Left ventricle myocardium superior (tissue), 1 donor: ENCODE data around the gene INTS1. TPM values are rescaled to one million over a fixed set of nuclear protein-coding genes. Genes with fewer than 3 reads are reported as not detected.
A peak's percentile ranks its signal among the peaks of the same experiment; 100 is the strongest.

Experiments
- ATAC-seq: fragments of 200-7000 bp; cut with Tn5 transposase; one replicate; pipeline ENCODE4 v1.9.1; 2020; ENCODE audit warnings: mild to moderate bottlenecking, moderate library complexity
- DNase-seq: peaks from one replicate; pipeline ENCODE4 v3.0.0-alpha.2; 2020
- intact Hi-C: fragments of 100-400 bp; cut with micrococcal nuclease; formaldehyde crosslinking; loops from one replicate; pipeline ENCODE4 v1.11.0; 2022
- total RNA-seq: library from RNA; stranded (reverse); fragmentation: NEBNext Ultra II Directional; extraction: Animal tissue kit (Norgen Biotek cat#: 25700); gene quantifications from one replicate; pipeline ENCODE4 v1.2.1, GENCODE V29; 2021
- donor health status: DM: no; HTN: yes; CAD: no; lungs with severe emphysema.

INTS1 gene
- total RNA-seq, 1 donor from 2014 or later = 32.0 TPM

DNA sequence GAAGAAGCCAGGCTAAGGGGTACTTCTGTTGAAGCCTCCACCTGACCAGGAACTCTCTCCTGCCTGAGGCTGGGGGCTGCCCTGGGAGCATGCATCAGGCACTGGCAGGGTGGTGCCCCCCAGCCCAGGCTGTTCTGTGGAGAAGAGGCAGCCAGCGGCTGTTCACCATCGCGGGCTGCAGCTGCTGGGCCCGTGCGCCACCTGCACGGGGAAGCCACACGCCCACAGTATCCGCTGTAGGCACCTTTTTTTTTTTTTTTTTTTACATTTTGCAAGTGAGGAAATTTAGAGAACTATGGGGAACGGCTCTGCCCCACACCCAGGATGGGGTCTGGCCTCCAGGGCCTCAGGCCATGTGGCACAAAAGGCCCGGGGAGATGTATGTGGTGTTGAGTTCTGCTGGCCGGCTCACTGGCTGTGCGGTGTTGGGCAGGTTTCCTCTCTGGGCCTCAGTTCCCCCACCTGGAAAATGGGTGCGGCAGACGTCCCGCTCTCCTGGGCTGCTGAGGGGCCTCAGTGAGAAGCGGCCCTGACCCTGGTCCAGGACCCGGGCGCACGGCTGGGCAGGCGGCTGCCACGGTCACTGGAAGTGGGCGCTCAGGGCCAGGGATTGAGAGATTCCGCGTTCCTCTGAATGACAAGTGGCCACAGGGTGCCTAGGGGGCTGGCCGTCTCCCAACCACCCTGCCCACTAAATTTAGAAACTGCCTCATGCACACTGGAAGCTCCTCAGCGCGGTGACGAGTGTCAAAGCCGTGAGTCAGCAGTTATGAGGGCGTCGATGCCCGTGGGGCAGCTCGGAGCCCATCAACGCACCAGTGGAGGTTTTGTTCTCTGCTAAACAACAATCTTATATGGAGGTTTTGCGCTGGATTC, 8.8 kb upstream of the INTS1 start:
- ATAC-seq (peak; percentile 93), DNase-seq (peak; percentile 89)
- intact Hi-C loops = no loop called here

DNA sequence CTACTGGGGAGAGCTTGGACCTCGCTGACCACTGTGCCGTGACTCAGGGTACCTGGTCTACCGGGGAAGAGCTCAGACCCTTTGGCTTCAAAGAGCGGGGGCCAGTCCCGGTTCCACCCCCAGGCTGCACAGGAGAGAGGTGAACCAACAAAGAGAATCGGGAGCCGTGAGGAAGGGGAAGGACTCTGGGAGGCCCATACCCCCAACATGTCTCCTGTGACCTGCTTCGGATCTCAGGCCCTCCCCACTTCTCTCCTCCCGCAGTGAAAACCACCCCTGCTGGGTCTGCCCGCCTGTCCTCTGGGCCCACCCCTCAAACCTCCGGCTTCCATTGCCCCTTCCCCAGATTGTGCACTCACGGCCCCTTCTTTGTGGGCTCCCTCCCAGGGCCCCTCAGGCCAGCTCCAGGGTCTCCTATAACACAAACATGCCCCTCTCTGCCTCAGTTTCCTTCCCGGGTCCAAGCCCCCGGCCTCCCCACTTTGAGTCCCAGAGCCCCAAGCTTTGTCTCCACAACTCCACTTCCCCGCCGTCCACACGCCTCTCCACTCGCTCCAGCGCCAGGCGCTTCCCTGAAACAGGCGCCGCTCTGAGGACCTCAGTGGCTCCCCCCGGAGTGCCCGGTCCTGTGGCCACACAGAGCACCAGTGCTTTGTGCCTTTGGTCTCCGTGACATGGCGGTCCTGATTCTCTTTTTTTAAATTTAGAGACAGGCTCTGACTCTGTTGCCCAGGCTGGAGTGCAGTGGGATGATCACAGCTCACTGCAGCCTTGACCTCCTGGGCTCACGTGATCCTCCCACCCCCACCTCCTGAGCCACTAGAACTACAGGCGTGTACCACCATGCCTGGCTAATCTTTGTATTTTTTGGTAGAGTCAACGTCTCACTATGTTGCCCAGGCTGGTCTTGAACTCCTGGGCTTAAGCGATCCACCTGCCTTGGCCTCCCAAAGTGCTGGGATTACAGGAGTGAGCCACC, 7.5 kb upstream of the INTS1 start:
- intact Hi-C loops = no loop called here
- no peak for DNase-seq
- ATAC-seq = no peak

DNA sequence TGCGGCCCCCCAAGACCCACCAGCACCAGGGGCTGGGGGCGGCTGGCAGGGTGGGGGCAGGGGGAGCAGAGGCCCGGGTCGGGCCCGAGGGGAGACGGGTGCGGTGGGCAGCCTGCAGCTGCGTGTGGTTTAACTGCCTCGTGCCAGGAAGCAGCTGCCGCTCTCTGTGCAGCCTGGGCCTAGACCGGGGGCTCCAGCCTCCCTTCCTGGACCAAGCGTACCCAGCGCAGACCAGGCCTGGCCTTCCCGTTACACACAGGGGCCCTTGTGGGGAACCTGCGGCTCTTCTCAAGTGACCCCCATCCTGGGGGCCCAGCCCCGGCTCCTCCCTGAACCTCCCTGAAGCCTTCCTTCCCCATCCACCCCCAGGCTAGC, 6.6 kb upstream of the INTS1 start:
- DNase-seq = no peak

DNA sequence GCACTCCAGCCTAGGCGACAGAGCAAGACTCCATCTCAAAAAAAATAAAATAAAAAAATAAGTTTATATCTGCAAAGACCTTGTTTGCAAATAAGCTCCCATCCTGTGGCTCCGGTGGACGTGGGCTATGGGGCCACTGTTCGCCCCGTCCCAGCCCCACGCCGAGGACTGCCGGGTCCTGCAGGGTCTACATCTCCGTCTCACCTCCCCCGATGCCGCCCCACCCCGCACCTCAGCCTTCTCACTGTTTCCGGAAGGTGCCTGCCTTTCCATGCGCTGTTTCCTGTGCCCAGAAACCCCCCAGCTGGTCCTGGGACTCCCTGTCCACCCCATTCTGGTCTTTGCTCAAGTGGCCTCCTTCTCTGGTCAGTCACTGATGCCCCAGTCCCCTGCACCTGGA, 5.0 kb upstream of the INTS1 start:
- intact Hi-C loops = no loop called here
- DNase-seq (no peak), ATAC-seq (no peak)

More for the DNA sequence above, 6.6 kb upstream of the INTS1 start:
- no peak for ATAC-seq
- intact Hi-C loops = no loop called here

DNA sequence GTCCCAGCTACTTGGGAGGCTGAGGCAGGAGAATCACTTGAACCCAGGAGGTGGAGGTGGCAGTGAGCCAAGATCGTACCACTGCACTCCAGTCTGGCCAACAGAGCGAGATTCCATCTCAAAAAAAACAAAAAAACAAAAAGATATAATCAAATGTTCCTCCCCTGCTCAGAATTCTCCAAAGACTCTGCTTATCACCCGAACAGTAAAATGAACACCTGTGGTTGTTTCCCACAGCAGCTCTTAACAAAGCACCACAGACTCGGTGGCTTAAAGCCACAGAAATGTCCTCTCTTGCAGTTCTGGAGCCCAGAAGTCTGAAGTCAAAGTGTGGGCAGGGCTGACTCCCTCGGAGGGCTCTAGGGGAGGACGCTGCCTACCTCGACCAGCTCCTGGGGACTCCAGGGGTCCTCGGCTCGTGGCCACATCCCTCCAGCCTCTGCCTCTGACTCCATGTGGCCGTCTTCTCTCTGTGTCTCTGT, 4.1 kb upstream of the INTS1 start:
- ATAC-seq (no peak), DNase-seq (no peak)
- intact Hi-C loops = no loop called here

DNA sequence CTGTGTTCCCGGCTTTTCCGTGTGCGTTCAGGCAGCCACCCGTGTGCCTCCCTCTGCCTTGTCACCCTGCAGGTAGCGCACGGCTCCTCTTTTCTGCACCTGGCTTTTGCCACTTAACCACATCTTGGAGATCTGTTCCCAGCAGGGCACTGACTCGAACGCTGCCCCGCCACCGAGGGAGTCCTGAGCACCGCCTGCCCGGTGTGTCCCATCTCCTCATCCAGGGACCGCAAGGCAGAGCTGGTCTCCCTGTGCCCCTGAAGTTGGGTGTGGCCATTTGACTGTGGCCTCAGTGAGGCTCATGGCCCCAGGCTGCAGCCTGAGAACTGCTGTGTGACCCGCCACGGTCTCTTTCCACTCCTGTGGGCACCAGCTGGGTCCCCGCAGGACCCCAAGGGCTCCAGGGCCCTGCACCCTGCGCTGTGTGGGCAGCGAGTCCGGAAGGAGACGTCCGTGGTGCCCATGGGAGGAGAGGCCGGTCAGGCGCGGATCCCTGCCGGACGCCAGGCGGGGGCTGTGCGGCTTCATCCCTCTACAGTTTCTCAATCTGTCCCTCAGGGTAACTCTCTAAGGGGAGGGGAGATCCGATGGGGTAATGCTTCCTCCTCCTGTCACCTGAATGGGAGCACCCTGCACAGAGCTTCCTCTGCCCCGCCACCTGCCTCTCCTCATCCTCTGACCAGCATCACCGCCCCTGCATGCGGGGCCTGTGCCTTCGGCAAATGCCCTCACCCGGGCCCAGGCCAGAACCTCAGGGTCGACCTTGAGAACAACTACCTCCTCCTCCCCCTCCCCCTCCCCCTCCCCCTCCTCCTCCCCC, 1.8 kb upstream of the INTS1 start:
- DNase-seq (no peak), ATAC-seq (no peak)
- intact Hi-C loops = no loop called here

DNA sequence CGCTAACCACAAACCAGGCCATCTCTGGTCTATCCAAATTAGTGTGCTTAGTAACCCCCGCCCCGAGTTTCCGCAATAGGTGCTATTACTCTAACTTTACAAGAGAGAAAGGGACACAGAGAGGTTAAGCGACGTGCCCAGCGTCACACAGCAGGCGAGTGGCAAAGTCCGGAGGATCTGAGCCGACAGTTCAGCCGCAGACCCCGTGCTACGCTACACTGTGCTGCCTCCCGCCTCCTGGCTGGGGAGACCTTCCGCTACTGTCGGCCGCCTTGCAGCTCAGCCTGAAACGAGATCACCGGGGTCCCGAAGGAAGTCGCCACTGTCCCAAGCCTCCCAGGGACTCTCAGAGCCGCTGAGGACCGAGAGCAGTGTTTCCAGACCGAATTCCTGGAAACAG, 799 bp downstream of the INTS1 start:
- ATAC-seq (no peak), DNase-seq (peak; percentile 31)
- intact Hi-C loops = no loop called here

DNA sequence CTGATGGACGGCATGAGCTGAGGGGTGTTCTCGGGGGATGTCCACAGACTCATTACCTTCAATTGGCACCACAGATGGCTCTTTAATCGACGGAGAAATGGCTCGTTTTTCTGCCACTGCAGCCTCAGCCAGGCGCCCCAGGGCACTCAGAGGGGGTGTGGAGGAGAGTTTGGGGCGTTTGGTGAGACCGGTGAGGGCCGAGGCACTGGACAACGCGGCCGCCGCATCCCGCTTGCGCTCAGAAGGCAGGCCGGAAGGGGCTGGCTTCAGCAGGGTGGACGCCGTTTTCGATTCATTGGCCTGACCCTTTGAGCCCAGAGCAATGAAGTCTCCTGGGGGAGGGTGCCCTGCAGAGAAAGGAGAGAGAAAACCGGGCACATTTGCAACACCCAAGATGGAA, 1.3 kb downstream of the INTS1 start:
- ATAC-seq (no peak), DNase-seq (no peak)
- intact Hi-C loops = no loop called here

DNA sequence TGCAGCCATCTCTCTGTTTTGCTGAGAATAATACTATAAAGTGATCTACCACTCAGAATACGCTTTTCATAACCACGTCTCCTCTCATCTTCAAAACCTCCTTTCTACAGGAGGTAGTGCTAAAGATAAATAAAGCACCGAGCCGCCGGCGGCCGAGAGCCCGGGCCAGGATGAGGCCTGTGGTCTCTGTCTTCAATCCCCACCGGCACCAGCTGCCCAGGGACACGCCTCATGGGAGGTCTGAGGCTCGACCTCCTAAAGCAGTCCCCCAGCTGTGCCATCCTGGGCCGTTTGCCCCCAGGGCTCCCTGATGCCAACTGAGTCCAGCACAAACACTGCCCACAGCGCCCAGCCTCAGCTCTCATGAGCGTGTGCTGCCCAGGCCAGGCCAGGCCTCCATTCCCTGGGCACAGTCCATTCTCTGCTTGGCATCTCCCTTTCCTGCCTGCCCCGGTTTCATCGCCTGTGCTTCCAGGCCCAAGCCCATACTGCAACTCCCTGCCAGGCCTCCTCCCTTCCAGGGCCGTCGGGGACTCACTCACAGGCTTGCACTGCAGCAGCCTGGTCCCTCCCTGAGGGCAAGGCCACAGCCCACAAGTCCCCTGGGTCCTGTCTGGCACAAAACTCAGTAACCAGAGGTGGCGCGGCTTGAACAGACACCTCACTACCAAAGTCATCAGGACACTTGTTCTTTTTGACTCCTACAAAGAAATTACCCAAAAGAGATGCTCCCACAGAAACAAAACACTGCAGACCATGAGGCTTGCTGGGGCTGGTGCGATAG, 2.5 kb downstream of the INTS1 start:
- intact Hi-C loops = no loop called here
- ATAC-seq (no peak), DNase-seq (no peak)

DNA sequence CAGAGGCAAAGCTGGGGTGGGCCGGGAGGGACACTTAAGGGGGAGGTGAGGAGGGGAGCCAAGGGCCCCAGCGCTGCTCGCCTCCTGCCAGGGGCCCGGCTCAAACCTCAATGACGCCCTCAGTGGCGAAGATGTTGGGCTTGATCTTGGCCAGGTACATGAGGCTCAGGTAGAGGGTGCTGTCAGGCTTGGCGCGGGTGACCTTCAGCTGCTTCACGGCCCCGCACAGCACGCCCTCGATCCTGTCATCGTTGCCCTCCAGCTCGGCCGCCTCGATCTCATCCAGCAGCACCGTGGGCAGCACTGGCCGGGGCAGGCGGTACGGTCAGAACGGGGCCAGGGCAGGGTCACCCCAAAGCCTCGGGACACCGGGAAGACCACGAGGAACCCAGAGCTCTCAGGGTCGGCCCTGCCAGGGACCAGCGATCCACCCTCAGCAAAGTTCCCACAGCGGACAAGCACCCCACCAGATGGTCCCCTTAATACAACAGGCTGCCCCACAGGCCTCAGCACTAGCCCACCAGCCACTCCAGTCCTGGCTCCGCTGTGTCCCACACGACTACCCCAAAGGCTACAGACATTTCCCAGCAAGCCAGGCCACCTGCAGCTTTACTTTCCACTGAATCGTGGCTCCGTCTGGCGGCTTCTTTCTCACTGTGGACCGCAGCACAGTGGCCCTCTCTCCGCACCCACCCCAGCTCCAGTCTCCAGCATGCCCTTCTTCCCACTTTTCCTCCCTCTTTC, 4.0 kb downstream of the INTS1 start:
- intact Hi-C loops = no loop called here
- no peak for ATAC-seq

DNA sequence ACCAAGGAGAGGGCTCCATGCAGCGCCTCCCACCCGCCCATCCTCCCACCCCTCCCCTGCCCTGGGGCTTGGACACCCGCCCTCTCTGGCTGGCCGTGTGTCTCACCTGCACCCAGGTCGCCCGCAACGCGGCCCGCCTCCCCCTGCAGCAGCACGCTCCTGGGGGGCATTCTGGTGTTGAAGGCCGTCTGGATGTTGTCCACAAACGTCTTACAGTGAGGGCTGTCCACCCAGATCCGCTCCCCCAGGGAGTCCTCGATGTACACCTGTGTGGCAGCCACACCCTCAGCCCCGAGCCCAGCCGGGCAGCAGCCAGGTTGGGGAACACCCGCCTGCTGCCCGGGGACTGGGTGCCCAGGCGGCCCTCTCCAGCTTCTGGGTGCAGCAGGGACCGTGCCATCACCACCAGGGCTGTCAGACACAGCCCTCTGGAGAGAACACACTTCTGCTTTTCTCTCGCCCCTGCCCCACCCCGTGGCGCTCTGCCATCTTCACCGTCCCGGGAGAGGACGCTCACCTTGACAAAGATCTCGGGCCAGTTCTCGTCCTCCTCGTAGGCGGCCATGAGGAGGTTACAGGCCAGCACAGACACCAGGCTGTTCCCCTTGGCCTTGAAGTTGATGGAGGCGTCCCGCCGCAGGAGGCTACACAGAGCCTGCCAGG, 4.7 kb downstream of the INTS1 start:
- ATAC-seq (no peak), DNase-seq (no peak)
- intact Hi-C loops = no loop called here

More for the DNA sequence above, 4.0 kb downstream of the INTS1 start:
- DNase-seq = peak; percentile 27

DNA sequence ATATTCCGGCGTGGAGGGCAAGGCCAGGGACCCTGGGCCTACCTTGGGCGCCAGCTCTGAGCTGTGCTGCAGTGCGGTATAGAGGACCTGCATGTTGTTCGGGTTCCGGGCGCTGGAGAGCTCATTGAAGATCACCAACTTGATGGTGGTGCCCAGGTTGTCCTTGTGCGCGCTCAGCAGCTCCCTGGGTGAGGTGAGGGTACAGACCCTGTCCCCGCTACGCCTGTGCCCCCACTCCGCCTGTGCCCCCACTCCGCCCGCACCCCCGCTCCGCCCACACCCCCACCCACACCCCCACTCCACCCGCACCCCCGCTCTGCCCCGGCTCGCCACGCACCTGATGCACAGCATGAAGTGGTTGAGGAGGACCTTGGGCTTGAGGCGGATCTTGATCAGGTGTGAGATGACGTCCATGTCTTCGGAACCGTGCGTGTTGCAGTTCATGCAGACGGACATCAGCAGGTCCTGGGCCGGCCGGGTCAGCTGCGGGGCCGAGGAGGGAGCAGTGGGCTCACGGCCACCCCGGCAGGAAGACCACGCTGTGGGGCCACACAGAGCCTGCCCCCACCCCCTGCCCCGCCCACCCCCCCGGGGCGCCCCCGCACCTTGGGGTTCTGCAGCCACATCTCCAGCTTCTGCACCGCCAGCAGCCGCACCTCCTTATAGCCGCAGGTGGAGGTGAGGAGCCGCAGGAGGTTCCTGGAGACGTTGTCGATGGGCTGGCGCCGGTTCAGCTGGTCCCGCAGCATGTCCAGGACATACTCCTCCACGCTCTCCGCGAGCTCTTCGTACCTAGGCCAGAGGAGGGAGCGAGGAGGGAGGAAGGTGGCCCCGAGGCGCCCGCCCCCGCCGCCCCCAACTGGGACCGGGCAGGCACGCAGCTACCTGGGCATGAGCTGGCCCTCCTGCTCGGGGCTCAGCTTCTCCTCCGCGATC, 5.6 kb downstream of the INTS1 start:
- ATAC-seq (no peak), DNase-seq (no peak)
- intact Hi-C loops = no loop called here

DNA sequence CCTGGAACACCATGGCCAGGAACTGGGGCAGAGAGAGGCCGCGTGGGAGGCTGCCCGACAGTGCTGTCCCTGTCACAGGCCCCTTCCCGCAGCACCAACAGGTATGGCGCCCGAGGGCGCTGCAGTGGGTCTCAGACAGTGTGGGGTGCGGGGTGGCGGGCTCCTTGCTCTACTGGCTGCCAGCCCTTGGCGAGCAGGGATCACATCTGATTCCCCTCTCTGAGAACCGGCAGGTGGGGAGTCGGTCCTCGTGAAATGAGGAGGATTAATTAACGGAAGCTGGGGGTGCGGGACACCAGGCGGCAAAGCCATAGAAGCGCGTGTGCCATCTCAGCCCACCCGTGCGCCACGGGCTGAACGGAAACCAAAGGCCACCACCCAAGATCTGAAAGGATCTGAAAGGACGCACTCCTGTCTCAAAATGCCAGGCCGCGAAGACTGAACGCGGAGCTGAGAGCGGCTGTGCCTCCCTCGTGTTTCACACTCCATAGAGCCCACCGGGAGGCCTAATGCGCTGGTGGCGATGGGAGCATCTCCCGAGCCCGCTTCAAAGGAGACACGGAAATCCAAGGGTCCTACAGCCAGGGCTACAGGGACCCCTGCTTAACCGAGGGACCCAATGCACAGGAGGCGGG, 6.8 kb downstream of the INTS1 start:
- DNase-seq (no peak), ATAC-seq (no peak)
- intact Hi-C loops = no loop called here

DNA sequence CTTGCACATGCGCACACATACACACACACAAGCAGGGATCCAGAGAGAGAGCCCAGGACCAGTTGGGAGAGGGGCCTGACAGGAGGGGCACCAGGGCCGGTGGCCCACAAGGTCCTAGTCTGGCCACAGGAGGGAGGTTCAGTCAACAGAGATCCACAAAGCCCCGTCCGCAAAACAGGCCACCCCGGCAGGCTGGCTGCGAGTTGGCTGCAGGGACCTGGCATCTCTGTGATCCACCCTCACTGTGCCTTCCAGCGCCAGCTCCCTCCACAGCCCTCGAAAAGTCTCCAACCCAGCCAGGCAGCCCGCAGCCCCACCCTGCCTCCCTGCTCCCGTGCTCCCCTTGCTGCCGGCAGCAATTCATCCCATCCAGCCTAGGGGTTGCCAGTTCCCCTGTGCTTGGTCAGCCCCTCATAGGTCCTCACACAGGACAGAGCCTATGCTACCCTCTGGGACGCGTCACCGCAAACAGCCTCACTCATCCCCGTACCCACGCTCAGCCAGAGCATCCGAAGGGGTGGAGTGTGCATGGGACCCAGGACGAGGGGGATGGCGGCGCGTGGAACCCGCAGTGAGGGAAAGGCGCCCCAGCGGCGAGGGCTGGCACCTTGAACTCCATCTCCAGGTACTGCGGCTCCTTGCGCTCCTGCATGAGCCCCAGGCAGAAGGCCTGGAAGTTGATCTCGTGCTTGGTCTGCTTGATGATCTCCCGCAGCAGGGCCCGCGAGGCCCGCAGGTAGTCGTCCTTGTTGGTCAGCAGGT, 7.5 kb downstream of the INTS1 start:
- ATAC-seq = no peak
- intact Hi-C loops = no loop called here
- no peak for DNase-seq
